GM23338 (cell line): ENCODE results near the gene TPP1. TPM values are rescaled to one million over a fixed set of nuclear protein-coding genes. Genes with fewer than 3 reads are reported as not detected.
A peak's percentile ranks its signal among the peaks of the same experiment; 100 is the strongest.

Experiments used
- ATAC-seq: fragments of 200-7000 bp; cut with Tn5 transposase; 3 replicates; pipeline ENCODE4 v1.9.1; 2020
- DNase-seq: peaks from one replicate; pipeline ENCODE4 v3.0.0-alpha.2; 2015; ENCODE audit warnings: low spot score
- H2AFZ ChIP-seq: fragments of 200-600 bp; sonication (generic); 2 replicates; pipeline ENCODE4 v1.8.0; 2016; ENCODE audit warnings: antibody characterized with exemption, mild to moderate bottlenecking, moderate library complexity
- H3F3A ChIP-seq: fragments of 200-600 bp; sonication (generic); replicated peaks from 2 replicates; pipeline ENCODE4 v1.8.0; 2017; ENCODE audit warnings: antibody characterized with exemption, mixed run types, low read depth
- H3K27ac ChIP-seq: fragments of 200-600 bp; sonication (generic); 2 replicates; pipeline ENCODE4 v1.6.1; 2016; ENCODE audit warnings: low read depth
- H3K27me3 ChIP-seq: fragments of 200-600 bp; sonication (generic); 2 replicates; pipeline ENCODE4 v1.8.0; 2016; ENCODE audit warnings: mild to moderate bottlenecking, mixed run types, moderate library complexity; ENCODE audit not compliant: insufficient read depth
- H3K36me3 ChIP-seq: fragments of 200-600 bp; sonication (generic); 2 replicates; pipeline ENCODE4 v1.8.0; 2016; ENCODE audit warnings: mild to moderate bottlenecking; ENCODE audit not compliant: insufficient read depth
- H3K4me1 ChIP-seq: fragments of 200-600 bp; sonication (generic); 2 replicates; pipeline ENCODE4 v1.8.0; 2016; ENCODE audit warnings: mild to moderate bottlenecking, moderate library complexity; ENCODE audit not compliant: insufficient read depth
- H3K4me2 ChIP-seq: fragments of 200-600 bp; sonication (generic); 2 replicates; pipeline ENCODE4 v1.7.1; 2017; ENCODE audit warnings: mixed run types
- H3K4me3 ChIP-seq: fragments of 200-600 bp; sonication (generic); 2 replicates; pipeline ENCODE4 v1.6.1; 2016; ENCODE audit warnings: mixed run types
- H3K79me2 ChIP-seq: fragments of 200-600 bp; sonication (generic); replicated peaks from 2 replicates; pipeline ENCODE4 v1.8.0; 2017; ENCODE audit warnings: mild to moderate bottlenecking; ENCODE audit not compliant: insufficient read depth
- H3K9me2 ChIP-seq: fragments of 200-600 bp; sonication (generic); 2 replicates; pipeline ENCODE4 v1.8.0; 2017; ENCODE audit not compliant: insufficient read depth
- H4K20me1 ChIP-seq: fragments of 200-600 bp; sonication (generic); replicated peaks from 2 replicates; pipeline ENCODE4 v1.8.0; 2017; ENCODE audit warnings: mild to moderate bottlenecking; ENCODE audit not compliant: insufficient read depth
- H3K27ac Mint-ChIP-seq: 2 replicates; pipeline ENCODE4 v1.8.0; 2020; ENCODE audit warnings: inconsistent platforms, mild to moderate bottlenecking, moderate library complexity, mixed read lengths
- H3K27me3 Mint-ChIP-seq: 3 replicates; pipeline ENCODE4 v1.8.0; 2022; ENCODE audit warnings: low read depth, mild to moderate bottlenecking, moderate library complexity, mixed read lengths, inconsistent platforms; ENCODE audit not compliant: insufficient read depth, poor library complexity
- H3K36me3 Mint-ChIP-seq: 3 replicates; pipeline ENCODE4 v1.8.0; 2021; ENCODE audit warnings: low read depth, mild to moderate bottlenecking, inconsistent platforms, moderate library complexity, mixed read lengths
- H3K4me1 Mint-ChIP-seq: 3 replicates; pipeline ENCODE4 v1.8.0; 2020; ENCODE audit warnings: mild to moderate bottlenecking, inconsistent platforms, mixed read lengths
- H3K4me3 Mint-ChIP-seq: 3 replicates; pipeline ENCODE4 v1.8.0; 2021; ENCODE audit warnings: moderate library complexity, mild to moderate bottlenecking, inconsistent platforms, mixed read lengths
- H3K9me3 Mint-ChIP-seq: 3 replicates; pipeline ENCODE4 v1.8.0; 2020; ENCODE audit warnings: moderate library complexity, mild to moderate bottlenecking, inconsistent platforms, mixed read lengths
- CTCF ChIP-seq, 2 experiments: fragments of 200-600 bp in 1 of 2; sonication (generic) in 1 of 2; conservative IDR thresholded peaks; 2 replicates each; pipeline versions ENCODE4 v1.5.1 to v1.6.1; 2016 to 2017; ENCODE audit warnings: antibody characterized with exemption in 2 of 2, low read depth in 2 of 2, mild to moderate bottlenecking in 2 of 2, moderate library complexity in 1 of 2
- ETS1 ChIP-seq: IDR thresholded peaks from 2 replicates; pipeline ENCODE4 v1.6.1; 2016; ENCODE audit warnings: antibody characterized with exemption
- EZH2 ChIP-seq: fragments of 200-600 bp; sonication (generic); IDR thresholded peaks from one replicate; pipeline ENCODE4 v1.8.0; 2017; ENCODE audit warnings: antibody characterized with exemption, mild to moderate bottlenecking, low read depth; ENCODE audit not compliant: unreplicated experiment
- EZH2phosphoT487 ChIP-seq: fragments of 200-600 bp; sonication (generic); IDR thresholded peaks from one replicate; pipeline ENCODE4 v1.8.1; 2018; ENCODE audit warnings: antibody characterized with exemption; ENCODE audit not compliant: unreplicated experiment
- NANOG ChIP-seq: IDR thresholded peaks from 2 replicates; pipeline ENCODE4 v1.6.1; 2016; ENCODE audit warnings: antibody characterized with exemption, borderline replicate concordance
- POLR2AphosphoS5 ChIP-seq: IDR thresholded peaks from 2 replicates; pipeline ENCODE4 v1.6.1; 2016; ENCODE audit warnings: antibody characterized with exemption, low read depth
- ZNF331 ChIP-seq: fragments of 250-450 bp; sonication (Bioruptor Pico); IDR thresholded peaks from 2 replicates; pipeline ENCODE4 v1.5.0; 2020; ENCODE audit warnings: low read depth, mild to moderate bottlenecking, moderate library complexity
- ZNF462 ChIP-seq: fragments of 250-450 bp; sonication (Bioruptor Pico); IDR thresholded peaks from 2 replicates; pipeline ENCODE4 v1.5.0; 2020; ENCODE audit warnings: mild to moderate bottlenecking, moderate library complexity
- polyA plus RNA-seq: library from polyadenylated mRNA; unstranded; fragments of >200 nt; fragmentation: Nextera tagmentation; extraction: Ambion mirVana; gene quantifications from 2 replicates; pipeline ENCODE4 v1.2.1, GENCODE V29; 2016
- total RNA-seq: library from RNA; depleted of rRNA; stranded (reverse); fragments of >200 nt; shearing (Covaris generic); gene quantifications from 2 replicates; pipeline ENCODE4 v1.2.3, GENCODE V29; 2014

TPP1 gene
- total and polyA plus RNA-seq, 2 experiments from 2014 or later = 21.7 to 49.7 TPM

GRCh38 chr11:6611963-6612212, 7.3 kb downstream of the TPP1 start (continued):
- TF ChIP-seq ZNF462 (CRISPR knock-in tag) (no peak), ZNF331 (CRISPR knock-in tag) (no peak), NANOG (no peak)

GRCh38 chr11:6611092-6611962, 7.9 kb downstream of the TPP1 start:
- H3K27me3 Mint-ChIP-seq = peaks cover 20% of the 10 kb centered on the region
- H3K36me3 Mint-ChIP-seq = peaks cover 49% of the 10 kb centered on the region
- Histone ChIP-seq H3K4me1 (peaks cover 23% of the 10 kb centered on the region), H3K36me3 (peaks cover 35% of the 10 kb centered on the region), H3K9me2 (no peaks in the 10 kb centered on the region), H3K4me3 (peak overlapping the region; percentile 80), H3K27ac (peak overlapping the region; percentile 69; the same call in 1 of the 2 replicates), H3K27me3 (no peaks in the 10 kb centered on the region), H4K20me1 (no peaks in the 10 kb centered on the region; the same call in 1 of the 2 replicates), H2AFZ (no peak overlapping the region), H3K79me2 (peaks cover 24% of the 10 kb centered on the region), H3F3A (peaks cover 10% of the 10 kb centered on the region; the same call in 1 of the 2 replicates), H3K4me2 (peak overlapping the region; percentile 92)
- peak; percentile 38 for DNase-seq
- H3K9me3 Mint-ChIP-seq = no peaks in the 10 kb centered on the region
- H3K4me3 Mint-ChIP-seq = peak overlapping the region; percentile 87; the same call in 2 of the 3 replicates
- peak overlapping the region; percentile 73 for H3K27ac Mint-ChIP-seq
- H3K4me1 Mint-ChIP-seq = peaks cover 15% of the 10 kb centered on the region
- ATAC-seq = peak; percentile 4
- TF ChIP-seq EZH2phosphoT487 (no peak), CTCF (conservative IDR thresholded peaks at IDR 0.05; ENCODE audit: low read depth in 2 of 2) (no peak), ETS1 (no peak), POLR2AphosphoS5 (no peak), EZH2 (no peak), NANOG (no peak)
